ENCODE data around the gene PAPOLG. TPM values are rescaled to one million over a fixed set of nuclear protein-coding genes. Genes with fewer than 3 reads are reported as not detected.
A peak's percentile ranks its signal among the peaks of the same experiment; 100 is the strongest.

PAPOLG gene
- total and polyA plus RNA-seq, 9 of the 15 experiments (the other 6 are each of a cell fraction or from before 2014, with no cell fraction given) = 3.9 to 16.3 (median 10.0) TPM

GRCh38 chr2:60756097-60757087 is at the start of gene PAPOLG (continued):
- no peak for TF ChIP-seq ZNF592 (IDR thresholded peaks at IDR 0.05)
- no peak for TF ChIP-seq ADNP (tag; IDR thresholded peaks at IDR 0.05)
- TF ChIP-seq EP400 (IDR thresholded peaks at IDR 0.05) = peak; percentile 74
- TF ChIP-seq ZNF79 (CRISPR knock-in tag; IDR thresholded peaks at IDR 0.05; ENCODE audit: low read depth) = no peak
- no peak for TF ChIP-seq ZNF316 (IDR thresholded peaks at IDR 0.05)
- no peak for TF ChIP-seq PRPF4 (IDR thresholded peaks at IDR 0.05; ENCODE audit: insufficient read depth, low read depth, low read length, poor library complexity, severe bottlenecking)
- TF ChIP-seq ZNF518B (CRISPR knock-in tag; IDR thresholded peaks at IDR 0.05) = no peak
- no peak for TF ChIP-seq HDAC8 (tag; IDR thresholded peaks at IDR 0.05)
- TF ChIP-seq JUNB (CRISPR knock-in tag; conservative IDR thresholded peaks at IDR 0.05) = no peak
- no peak for TF ChIP-seq HEY1 (CRISPR knock-in tag; IDR thresholded peaks at IDR 0.05; ENCODE audit: borderline replicate concordance)
- no peak for TF ChIP-seq PTTG1 (tag; IDR thresholded peaks at IDR 0.05; ENCODE audit: low read depth)
- no peak for TF ChIP-seq ZNF764 (CRISPR knock-in tag; IDR thresholded peaks at IDR 0.05; ENCODE audit: low read depth)
- TF ChIP-seq TAF1 (IDR thresholded peaks at IDR 0.05; ENCODE audit: control insufficient read depth, extremely low read depth, insufficient read depth, low read length, severe bottlenecking) = peak; percentile 57
- TF ChIP-seq KLF13 (tag; IDR thresholded peaks at IDR 0.05; ENCODE audit: borderline replicate concordance, low read depth) = peak; percentile 50; the same call in 1 of the 2 replicates
- no peak for TF ChIP-seq CC2D1A (IDR thresholded peaks at IDR 0.05)
- TF ChIP-seq ZNF436 (CRISPR knock-in tag; IDR thresholded peaks at IDR 0.05) = no peak
- no peak for TF ChIP-seq THRAP3 (IDR thresholded peaks at IDR 0.05; ENCODE audit: borderline replicate concordance)
- TF ChIP-seq ZNF707 (CRISPR knock-in tag; conservative IDR thresholded peaks at IDR 0.05) = no peak
